Stimulated activated CD8-positive, alpha-beta memory T cell treated with anti-CD3 and anti-CD28 coated beads, Interleukin-7, amount 100 ng/mL, for 4 hours (primary cell): Measurements from ENCODE around the gene SMYD1.

Experiments
- DNase-seq, 2 donors: peaks; one replicate each; pipeline ENCODE4 v3.0.0-alpha.2; 2020; ENCODE audit warnings: low read depth in 2 of 2

The SMYD1 gene

DNA sequence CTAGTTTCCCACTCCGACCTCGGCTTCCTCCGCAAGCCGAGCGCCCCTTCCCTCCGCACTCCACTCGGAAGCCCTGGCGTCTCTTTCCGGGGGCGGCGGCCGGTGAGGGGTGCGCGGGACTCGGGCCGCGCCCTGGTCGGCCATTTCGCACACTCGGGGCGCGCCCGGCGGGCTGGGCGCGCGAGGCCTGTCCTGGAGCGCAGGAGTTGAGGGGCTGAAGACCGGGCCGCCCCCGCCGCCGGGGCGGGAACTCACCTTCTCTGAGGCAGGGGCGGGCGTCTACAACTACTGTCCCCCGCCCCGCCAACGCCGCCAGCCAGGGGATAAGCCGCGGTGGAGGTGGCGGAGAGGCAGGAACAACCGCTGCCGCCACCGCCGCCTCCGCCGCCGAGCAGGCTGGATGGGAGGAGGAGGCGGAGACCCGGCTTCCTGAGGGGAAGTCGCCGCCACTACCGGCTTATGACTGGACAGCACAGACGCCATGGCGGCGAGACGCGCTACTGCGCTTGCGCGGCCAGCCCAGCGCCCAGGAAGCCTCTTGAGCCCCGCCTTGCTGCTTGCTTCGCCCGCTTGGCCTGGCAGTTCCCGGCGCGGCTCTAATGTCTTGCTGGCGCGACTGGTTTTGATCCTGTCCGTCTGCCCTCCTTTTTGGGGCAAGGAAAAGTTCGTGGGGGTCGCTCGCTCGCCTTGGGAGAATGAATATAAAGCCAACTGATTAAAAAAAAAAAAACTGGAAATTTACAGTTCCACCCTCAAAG, 12.1 kb upstream of the SMYD1 start, which contains the start of gene KRCC1:
Gene KRCC1, minus strand, starts transcription at position 413 of the 758 bp plus-strand sequence. CDS start 27,220 bp downstream, outside the sequence.
- DNase-seq, result peak; percentile 85 to 94

GRCh38 chr2:88057437-88057844, 10.2 kb upstream of the SMYD1 start:
- no peak for DNase-seq

- DNase-seq, result no peak
These were observed 9.4 kb upstream of the SMYD1 start for GRCh38 chr2:88058191-88058590.

DNA sequence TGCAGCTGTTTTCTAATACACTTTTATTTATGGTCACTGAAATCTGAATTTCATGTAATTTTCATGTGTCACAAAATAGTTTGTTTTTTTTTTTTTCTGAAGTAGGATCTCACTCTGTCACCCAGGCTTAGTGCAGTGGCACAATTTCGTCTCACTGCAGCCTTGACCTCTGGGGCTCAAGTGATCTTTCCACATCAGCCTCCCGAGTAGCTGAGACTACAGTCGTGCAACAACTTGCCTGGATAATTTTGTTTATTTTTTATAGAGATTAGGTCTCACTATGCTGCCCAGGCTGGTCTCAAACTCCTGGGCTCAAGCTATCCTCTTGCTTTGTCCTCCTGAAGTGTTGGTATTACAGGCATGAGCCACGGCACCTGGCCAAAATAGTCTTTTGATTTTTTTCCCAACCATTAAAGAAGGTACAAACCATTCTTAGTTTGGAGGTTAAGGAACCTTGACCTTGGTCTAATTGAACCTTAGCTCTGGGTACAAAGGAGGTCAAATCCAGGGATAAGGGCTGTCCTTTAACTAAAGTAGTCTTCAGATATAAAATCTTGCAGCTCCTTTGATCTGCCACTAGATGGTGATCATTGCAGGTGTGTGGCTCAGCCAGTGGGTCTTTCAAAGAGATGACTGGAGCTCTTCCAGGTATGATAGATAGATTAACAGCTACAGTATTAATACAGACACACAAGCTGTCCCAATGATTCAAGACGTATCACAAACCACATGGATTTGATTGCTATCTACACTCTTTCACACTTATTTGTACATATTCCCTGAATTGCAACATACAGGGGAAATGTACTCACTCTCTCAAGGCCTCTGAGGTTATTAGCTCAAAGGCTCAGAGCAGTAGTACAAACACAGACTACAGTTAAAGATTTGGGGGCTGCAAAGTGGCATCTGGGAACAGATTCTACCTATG, 7.4 kb upstream of the SMYD1 start:
- peak in 1 of 2 donors; percentile 10 for DNase-seq

DNA sequence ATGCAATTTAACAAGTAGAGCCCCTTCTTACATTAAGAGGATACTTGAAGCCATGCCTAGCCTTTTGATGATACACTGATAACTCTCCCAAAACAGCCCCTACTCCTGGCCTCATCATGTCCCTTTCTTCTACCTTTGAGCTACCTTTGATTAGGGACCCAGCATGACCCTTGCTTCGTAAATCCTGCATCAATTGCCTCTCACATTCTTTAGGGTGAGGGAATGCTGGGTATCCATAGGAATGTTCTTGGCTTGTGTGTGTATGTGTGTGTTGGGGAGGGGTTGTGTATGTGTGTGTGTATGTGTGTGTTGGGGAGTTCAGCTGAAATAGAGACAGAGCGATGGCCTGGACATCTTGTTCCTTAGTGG, 6.7 kb upstream of the SMYD1 start:
- no peak for DNase-seq

DNA sequence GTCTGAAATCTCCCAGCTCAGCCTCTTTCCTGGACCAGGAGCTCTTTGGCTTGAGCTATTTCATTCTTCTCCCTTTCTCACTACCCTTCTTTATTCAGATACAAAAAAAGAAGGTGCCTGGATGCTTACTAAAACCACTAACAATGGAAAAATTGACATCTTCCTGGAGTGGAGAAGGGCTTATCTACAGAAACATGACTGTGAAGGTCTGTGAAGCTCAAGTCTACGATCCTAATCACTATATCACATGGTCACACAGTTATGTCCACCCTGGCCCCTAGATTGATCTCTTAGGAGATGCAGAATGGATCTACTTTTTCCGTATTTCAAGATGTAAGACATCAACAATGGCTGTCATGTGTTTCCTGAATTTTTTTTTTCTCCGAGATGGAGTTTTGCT, 6.3 kb upstream of the SMYD1 start:
- no peak for DNase-seq

- DNase-seq, result no peak
These were observed 1.1 kb upstream of the SMYD1 start for GRCh38 chr2:88066543-88066942.

GRCh38 chr2:88067189-88067588, 436 bp upstream of the SMYD1 start:
- no peak for DNase-seq

DNA sequence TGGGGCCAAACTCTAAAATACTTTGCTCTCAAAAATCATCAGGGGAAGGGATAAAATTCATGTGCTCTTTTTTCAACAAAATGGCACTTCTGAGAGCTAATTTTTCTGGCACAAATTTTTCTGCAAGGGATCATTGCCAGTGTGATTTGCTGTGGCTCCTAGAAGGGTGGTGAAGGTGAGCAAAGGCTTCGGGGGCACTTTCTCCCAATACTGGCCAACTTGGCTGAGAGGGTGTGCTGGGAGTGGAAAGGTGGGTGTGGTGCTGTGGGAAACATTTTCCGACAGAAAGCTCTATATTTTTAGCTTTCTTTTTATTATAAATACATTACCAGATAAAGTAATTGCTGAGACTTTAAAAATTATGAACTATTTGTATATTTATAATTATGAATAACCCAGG, 419 bp downstream of the SMYD1 start:
- no peak for DNase-seq

DNA sequence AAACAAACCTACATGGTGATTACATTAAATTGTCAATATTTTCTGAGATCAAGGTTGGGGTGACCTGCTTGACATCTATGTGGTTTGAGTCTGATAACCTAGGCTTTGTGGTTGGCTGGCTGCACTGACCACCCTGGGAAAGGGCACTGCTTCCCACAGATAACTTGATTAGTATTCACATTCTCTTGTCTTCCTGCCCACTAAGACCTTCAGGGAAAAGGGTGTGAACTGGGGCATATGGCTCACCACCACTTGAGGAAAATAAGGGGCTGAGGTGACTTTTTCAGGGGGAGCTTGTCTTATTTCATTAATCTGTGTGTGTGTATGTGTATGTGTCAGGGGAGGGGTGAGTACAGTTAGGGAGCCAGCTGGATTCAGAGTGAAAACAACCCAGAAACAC, 1.5 kb downstream of the SMYD1 start:
- no peak for DNase-seq

DNA sequence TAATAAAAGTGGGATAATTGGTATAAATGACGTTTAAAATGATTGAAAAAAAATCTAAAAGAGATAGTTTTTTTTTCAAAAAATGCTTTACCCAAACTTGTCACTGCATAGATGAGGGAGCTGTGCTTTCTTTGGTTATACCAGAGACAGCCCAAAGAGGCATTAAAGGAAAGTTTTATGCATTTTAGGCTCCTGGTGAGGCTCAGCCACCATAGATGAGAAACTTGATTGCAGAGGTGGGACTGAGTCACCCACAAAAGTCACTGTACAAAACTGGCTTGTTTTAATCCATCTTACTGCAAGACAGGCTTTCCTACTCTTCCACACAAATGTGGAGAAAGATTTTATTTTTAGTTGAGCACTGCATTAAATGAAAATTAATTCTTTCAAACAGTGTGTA, 2.4 kb downstream of the SMYD1 start:
- DNase-seq, result no peak

- no peak for DNase-seq
These were observed 3.7 kb downstream of the SMYD1 start for GRCh38 chr2:88071365-88071764.

DNA sequence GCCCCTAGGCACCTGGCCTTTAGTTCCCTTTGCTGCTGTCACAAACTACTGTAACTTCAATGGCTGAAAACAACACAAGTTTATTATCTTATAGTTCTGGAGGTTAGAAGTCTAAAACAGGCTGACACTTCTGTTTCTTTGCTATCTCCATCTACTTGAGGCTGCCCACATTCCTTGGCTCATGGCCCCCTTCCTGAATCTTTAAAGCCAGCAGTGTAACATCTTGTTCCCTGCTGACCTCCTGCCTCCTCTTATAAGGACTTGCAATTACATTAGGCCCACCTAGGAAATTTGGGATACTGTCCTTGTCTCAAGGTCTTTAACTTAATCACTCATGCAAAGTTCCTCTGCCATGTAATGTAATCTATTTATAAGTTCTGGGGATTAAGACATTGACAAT, 6.5 kb downstream of the SMYD1 start:
- no peak for DNase-seq

- no peak for DNase-seq
These were observed 7.2 kb downstream of the SMYD1 start for GRCh38 chr2:88074854-88075292.

- DNase-seq, result no peak
These were observed 9.5 kb downstream of the SMYD1 start for GRCh38 chr2:88077080-88077479.

DNA sequence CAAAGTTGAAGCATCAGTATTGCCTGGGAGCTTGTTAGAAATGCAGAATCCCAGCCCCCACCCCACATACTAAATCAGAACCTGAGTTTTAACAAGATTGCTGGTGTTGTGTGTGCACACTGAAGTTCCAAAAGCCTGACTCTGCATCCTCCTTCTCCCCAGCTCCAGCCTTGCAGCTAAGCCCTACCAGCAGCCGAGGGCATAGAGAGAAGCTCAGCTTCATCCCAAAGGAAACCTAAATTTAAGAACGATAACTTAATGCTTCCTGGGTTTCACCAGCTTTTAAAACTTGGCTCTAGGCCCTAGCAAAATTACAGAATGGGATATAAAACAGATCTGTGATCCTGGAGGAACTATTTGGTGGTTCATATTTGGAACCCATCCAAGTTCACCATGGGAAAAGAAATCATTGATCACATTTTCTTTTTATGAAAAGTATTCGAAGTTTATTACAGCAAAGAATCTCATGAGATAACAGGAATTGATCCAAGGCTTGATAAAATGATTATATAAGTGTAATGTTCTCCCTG, 11.1 kb downstream of the SMYD1 start:
- no peak for DNase-seq

- DNase-seq, result no peak
These were observed 12.9 kb downstream of the SMYD1 start for GRCh38 chr2:88080545-88080944.

DNA sequence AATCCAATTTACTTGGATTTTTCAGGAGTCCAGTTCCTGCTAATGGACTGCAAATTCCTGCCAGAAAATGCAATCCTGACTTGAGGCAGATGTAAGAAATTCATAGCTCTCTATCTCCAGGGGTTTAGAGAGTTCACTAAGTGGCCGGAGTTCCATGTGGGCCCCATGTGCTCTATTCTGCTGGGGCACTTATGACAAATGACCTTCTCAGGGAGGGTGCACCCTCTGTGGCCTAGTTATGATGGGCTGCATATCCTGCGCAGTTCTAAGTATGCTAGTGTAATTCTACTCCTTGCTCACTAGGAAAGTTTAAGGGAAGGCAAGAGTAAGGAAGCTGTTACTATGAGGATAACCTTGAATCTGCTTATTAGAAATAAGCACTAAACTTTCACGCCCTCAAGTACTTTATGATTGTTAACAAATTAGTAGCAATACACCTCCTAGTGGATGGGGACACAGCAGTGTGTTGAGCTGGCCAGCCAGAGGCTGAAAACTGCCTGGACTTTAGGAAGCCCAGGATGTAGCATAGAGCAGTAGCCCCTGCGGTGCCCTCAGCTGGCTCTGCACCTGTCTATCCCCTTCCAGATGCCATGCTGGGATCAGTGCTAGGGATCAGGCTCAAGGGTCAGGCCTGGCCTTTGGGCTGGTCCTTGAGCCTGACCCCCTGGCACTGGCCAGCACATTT, 14.4 kb downstream of the SMYD1 start:
- DNase-seq, result no peak

DNA sequence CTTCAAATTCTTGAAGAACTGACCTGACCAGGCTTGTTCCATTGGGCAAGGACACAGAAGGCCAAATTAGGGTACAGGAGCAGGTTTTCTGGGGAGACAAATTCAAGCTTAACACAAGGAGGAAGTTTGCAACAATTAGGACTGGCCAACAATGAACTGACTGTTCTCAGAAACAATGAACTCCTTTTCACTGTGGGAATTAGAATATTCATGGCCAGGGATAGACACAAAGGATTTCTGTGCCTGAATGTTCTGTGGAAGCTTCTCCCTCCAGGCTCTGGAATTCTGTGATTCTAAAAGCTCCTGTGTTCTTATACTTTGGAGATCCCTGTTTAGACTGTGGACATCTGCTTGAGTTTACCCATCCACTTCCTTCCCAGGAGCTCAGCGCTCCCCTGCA, 15.2 kb downstream of the SMYD1 start:
- DNase-seq, result no peak

GRCh38 chr2:88085099-88085498, 17.5 kb downstream of the SMYD1 start:
- DNase-seq, result no peak

- DNase-seq, result no peak
These were observed 18.0 kb downstream of the SMYD1 start for GRCh38 chr2:88085602-88086001.

DNA sequence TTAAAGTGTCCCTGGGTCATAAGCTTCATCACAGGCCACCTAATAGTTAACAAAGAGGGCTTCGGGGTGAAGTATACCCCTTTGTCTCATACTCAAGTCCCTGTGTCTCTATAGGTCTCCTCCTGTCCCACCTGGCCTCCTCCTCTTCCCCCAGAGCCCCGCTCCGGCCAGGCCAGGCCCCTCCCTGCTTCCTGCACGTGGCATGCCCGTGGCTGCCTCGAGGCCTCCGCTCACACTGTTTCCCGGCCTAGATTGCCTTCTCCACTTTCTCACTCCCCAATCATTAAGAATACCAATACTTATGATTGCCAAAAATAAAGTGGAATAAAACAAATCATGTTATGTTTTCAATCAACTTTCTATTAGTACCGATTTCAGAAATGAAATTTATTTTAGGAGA, 18.8 kb downstream of the SMYD1 start:
- DNase-seq, result no peak
